HG03378 (cell line): ENCODE data around the gene ZNF473.
A peak's percentile ranks its signal among the peaks of the same experiment; 100 is the strongest.

ENCODE experiments used
- ATAC-seq: cut with Tn5 transposase; IDR thresholded peaks from one replicate; pipeline ENCODE4 v1.9.1; 2021; ENCODE audit warnings: mild to moderate bottlenecking, moderate library complexity; ENCODE audit not compliant: unreplicated experiment

Gene ZNF473

DNA sequence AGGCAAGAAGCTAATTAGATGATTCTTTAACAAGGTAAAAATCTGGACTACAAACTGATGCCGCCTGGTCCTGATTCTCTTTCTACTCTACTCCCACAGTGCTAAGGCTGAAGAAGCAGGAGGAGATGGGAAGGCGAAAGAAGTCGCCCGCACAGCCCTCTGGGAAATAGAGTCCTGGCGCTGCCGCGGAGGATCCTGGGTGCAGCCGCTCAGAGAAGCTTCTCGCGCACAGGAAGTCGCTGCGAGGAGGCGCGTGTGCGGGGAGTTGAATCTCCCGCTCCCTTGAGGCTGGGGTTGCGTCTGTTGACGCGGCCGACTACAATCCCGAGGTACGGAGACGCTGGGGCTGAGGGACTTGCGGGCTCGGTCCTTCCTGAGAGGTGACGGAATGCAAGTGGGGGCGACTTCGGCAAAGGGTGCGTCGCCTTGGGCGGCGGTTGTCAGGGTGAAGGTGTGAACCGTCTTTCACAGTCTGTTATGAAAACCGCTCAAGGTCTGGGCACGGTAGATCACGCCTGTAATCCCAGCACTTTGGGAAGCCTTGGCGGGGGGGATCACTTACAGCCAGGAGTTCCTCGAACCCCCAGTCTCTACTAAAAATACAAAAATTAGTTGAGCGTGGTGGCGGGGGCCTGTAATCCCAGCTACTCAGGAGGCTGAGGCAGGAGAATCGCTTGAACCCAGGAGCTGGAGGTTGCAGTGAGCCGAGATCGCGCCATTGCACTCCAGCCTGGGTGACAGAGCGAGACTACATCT is at the start of gene ZNF473:
Gene ZNF473, plus strand, starts transcription at position 212 of the 756 bp plus-strand sequence. CDS start 5,078 bp downstream, outside the sequence.
- peak; percentile 48 for ATAC-seq

DNA sequence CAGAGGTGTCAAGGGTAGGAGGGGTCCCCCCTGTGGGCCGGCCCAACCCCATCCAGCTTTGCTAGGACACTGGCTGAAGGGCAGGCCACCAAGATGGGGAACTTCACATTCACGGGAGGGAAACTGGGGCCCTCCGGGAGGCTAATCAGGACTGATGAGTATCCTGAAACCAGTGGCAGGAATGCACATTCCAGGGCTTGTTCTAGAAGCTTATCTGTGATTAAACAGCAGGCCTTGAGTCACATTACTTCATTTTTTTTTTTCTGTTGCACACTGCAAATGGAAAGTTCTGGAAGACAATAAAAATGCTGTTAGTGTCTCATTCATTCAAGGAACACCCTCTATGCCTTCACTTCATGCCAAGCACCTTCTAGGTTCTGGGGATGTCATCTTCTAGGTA is 49.3 kb upstream of the ZNF473 start:
- no peak for ATAC-seq

GRCh38 chr19:49977076-49977475 is 48.7 kb upstream of the ZNF473 start:
- no peak for ATAC-seq

GRCh38 chr19:49977881-49978280 is 47.9 kb upstream of the ZNF473 start:
- ATAC-seq: no peak

DNA sequence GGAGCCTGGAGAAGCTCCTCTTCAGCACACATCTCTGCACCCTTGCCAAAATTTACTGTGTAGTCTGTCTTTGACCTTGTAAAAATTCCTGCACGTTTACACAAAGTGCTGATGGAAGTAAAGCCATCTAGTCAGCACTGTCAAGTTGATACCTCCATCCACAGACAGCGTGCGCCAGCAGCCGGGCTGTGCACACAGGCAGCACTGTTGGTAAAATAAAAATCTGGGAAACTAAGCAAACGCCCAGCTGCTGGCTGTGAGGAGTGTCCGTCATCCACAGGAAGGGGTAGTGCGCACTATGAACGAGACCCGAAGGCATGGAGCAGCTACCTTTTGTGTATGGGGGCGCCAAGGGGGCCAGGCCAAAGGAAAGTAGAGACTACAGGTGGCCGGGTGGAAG is 47.5 kb upstream of the ZNF473 start:
- ATAC-seq: no peak

DNA sequence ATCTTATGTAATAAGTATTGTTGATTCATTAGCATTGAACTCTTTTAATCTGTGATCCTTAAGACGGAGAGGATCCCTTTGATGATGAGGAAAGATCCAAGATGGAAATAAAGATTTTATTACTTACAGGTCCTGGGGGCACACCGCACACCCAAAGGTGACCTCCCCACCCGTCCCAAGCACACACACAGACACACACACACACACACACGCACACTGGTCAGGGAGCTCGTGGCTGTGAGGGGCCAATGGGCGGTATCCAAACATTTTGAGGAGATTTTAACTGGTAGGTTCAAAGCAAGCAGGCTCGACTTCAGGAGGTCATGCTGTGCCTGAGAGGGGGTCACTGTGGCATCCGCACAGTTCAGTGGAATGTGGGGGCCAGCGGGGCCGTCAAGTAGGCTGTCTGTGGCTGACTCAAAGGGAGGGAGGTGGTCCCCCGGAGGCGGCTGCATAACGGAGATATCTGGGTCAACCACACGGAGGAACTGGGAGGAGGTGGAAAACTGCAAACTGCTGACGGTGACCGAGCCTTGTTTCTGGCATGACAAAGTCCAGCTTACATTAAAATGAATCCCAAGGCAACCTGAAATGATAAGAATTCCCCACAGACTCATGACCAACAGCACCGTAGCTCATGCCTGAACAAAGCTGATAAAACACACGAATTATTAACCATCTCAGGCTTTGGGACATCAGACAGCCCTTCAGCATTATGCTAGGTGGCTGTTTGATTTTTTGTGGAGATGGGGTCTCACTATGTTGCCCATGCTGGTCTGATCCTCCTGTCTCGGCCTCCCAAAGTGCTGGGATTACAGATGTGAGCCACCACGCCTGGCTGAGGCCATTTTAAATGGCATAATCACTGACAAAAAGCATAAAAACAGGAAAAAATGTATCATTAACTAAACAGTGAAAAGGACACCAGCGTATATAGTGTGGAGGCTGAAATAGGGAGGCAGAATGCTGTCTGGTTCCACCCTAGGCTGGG is 43.9 kb upstream of the ZNF473 start:
- ATAC-seq: no peak

DNA sequence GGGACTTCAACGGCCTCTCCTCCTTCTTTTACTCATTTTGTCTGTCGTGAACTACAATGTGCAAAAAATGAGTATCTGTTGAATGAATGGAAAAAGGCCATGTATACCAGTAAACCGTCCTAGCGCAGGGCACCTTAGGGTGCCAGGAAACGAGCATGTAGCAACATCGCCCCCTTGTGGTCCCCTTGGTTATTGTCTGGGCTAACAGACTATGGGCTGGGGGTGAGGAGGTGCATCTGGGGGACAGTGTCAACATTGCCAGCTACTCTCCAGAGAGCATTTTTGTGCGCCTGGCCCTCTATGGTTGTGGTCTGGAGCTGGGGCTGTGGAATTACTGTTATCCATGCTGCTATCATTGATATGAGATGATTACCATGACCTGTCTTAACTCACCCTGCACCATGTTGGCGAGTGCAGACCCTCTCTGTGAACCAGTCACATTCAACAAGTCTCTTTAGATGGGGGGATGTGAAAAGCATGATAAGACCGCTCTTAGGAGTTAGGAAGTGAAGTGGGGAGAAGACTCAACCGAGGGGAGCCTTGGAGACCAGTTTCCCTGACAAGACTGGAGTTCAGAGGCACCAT is 42.1 kb upstream of the ZNF473 start:
- ATAC-seq: no peak

DNA sequence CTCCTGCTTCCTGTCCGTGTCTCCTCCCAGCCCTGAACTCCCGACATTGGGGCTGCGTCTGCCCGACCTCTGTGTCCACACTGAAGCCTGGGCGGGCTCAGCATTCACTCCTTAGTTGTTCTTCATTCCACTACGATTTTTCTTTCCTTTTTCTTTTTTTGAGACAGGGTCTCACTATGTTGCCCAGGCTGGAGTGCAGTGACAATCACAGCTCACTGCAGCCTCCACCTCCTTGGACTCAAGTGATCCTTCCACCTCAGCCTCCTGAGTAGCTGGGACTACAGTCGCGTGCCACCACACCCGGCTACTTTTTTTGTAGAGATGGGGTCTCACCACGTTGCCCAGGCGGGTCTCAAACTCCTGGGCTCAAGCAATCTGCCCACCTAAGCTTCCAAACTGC is 41.3 kb upstream of the ZNF473 start:
- no peak for ATAC-seq

- ATAC-seq: no peak
These were observed 39.9 kb upstream of the ZNF473 start for GRCh38 chr19:49985871-49986270.

DNA sequence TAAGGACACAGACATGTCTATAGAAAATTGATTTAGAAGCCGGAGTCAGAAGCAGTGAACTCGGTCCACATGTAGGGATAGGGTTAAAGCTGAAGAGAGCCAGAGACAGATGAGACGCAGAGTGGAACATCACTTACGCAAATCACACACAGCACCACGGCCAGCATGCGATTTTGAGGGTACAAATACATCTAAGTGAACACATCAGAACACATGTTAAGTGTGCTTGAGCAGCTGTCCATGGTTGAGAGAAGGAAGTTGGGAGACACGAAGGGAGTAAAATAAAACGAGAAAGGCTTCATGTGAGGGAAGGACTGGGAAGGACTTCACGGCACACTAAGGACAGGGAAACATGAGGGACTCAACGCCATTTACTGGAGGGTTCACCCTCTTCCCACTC is 39.5 kb upstream of the ZNF473 start:
- ATAC-seq: no peak

GRCh38 chr19:49987159-49987698 is 38.6 kb upstream of the ZNF473 start:
- no peak for ATAC-seq

DNA sequence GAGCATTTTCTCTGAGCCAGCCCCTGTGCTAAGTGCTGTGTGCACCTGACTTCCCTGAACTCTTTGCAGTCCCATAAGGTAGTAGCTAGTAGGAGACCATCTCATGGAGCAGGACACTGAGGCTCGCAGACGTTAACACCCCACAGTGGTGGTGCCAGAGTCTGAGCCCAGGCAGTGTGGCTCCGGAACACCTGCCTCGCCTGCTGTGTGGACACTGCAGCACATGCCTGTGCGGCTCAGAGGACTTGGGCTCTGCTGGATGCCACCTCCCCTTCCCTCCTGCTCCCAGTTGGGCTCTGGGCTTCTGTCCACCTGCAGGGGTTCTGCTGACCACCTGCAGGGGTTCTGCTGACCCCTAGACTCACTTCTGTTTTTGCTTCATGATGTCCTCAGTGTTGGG is 37.8 kb upstream of the ZNF473 start:
- ATAC-seq: no peak

DNA sequence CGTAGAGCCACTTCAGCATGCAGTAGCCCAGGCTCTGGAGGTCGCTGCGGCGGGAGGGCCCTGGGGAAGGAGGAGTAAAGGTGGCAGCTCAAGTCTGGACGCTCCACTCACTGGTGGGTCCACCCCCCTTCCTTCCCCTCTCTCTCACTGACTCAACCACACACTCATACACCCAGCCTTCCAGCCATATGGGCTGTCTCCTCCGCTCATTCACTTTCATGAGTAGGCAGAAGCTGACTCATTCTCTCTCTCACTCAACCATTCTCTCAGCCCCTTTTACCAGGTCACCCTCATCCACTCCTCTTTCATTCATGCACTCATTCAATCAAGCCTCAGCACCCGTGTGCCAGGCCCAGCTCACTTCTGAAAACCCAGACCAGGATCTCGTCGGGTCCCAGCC is 37.4 kb upstream of the ZNF473 start:
- ATAC-seq: no peak

- ATAC-seq: no peak
These were observed 28.1 kb upstream of the ZNF473 start for GRCh38 chr19:49997709-49998108.

DNA sequence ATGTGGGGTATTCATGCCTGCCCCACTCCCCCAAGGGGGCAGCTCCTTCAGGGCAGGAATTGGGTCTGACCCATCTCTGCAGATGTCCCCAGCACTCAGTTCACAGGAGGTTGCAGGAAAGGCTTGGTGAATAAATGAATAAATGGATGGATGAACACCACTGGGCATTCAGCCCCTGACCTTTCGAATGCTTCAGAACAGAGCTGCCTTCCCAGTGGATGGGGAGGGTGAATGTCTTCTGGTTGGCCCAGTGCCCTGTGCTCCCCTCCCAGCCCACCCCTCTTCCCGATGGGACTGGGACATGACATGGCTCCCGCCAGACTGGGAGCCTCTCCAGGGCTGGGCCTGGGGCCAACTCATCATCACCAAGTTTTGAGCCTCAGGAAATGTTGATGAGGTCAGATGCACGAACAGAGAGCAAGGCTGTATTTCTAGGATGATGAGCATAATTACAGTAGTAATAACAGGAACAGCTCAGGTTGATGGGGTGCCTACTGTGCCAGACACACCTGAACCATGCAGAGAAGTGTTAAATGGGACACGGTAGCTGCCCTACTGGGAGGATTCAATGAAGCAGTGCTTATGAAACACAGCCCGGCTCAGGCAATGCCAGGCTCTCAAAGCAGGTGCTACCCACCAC is 26.3 kb upstream of the ZNF473 start:
- ATAC-seq: no peak

GRCh38 chr19:50000038-50000840 is 25.6 kb upstream of the ZNF473 start:
- ATAC-seq: no peak

- no peak for ATAC-seq
These were observed 24.8 kb upstream of the ZNF473 start for GRCh38 chr19:50000841-50001557.

GRCh38 chr19:50001775-50002174 is 24.0 kb upstream of the ZNF473 start:
- no peak for ATAC-seq

DNA sequence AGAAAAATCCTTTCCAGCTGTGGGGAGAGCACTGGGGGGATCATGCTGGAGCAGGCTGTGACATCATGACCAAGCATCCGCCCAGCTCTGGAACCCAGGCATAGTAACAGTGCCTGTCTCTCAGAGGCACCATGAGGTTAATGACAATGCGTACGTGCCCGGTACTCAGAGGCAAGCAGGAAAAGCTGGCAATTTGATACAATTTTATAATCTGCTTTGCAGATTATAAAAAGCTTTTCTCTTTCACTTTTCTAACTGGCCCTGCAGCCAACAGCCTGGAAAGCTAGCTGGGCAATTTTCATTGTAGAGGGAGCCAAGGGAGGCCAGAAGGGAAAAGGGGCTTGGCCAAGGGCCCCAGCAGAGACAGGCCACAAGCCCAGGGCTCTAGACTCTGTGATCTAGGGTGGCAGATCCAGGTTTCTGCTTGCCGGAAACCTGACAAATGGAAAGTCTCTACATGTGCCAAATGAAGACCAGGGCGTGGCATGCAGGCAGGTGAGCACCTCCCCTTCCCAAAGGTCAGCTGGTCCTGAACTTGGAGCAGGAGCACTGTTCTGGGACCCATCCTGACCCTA is 23.3 kb upstream of the ZNF473 start:
- no peak for ATAC-seq
